Measurements from ENCODE around the gene KRTAP10-7.

DNA sequence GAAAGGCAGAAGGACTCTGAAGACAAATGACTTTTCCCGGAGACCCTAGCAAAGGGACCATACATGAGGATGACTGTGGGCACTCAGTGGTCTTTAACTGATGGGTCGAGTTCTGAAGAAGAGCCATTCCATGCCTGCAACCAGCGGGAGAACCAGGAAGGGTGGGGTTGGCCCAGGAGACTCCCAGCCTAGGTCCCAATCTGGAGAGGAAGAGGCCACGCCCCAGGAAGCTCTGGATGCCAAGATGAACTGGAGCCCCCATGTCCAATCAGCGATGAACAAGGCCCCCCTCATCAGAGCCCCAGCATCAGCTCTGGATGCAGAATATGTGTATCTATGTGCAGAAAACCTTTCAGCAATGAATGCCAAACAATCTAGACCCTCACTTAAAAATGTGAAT lies 40.4 kb downstream of the KRTAP10-7 start:
- TF ChIP-seq, protein P1, sequence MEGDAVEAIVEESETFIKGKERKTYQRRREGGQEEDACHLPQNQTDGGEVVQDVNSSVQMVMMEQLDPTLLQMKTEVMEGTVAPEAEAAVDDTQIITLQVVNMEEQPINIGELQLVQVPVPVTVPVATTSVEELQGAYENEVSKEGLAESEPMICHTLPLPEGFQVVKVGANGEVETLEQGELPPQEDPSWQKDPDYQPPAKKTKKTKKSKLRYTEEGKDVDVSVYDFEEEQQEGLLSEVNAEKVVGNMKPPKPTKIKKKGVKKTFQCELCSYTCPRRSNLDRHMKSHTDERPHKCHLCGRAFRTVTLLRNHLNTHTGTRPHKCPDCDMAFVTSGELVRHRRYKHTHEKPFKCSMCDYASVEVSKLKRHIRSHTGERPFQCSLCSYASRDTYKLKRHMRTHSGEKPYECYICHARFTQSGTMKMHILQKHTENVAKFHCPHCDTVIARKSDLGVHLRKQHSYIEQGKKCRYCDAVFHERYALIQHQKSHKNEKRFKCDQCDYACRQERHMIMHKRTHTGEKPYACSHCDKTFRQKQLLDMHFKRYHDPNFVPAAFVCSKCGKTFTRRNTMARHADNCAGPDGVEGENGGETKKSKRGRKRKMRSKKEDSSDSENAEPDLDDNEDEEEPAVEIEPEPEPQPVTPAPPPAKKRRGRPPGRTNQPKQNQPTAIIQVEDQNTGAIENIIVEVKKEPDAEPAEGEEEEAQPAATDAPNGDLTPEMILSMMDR (conservative IDR thresholded peaks at IDR 0.05 in 1 of 2, IDR thresholded peaks at IDR 0.05 in 1 of 2; ENCODE audit: low read depth in 1 of 2, low read length in 2 of 2) = no peak
- TF ChIP-seq EZH2 (IDR thresholded peaks at IDR 0.05; ENCODE audit: low read length, missing control alignments) = no peak
